Measurements from ENCODE around the gene BMP2K.
A peak's percentile ranks its signal among the peaks of the same experiment; 100 is the strongest.

Gene BMP2K

GRCh38 chr4:78765432-78766006 is 10.6 kb upstream of the BMP2K start:
- DNase-seq = no peak

- DNase-seq = no peak
Measured at GRCh38 chr4:78766026-78766425, 10.1 kb upstream of the BMP2K start.

GRCh38 chr4:78766650-78767049 is 9.5 kb upstream of the BMP2K start:
- DNase-seq = no peak

GRCh38 chr4:78767350-78767749 is 8.8 kb upstream of the BMP2K start:
- no peak for DNase-seq

GRCh38 chr4:78768452-78769180 is 7.5 kb upstream of the BMP2K start:
- DNase-seq = no peak

- DNase-seq = no peak
Measured at GRCh38 chr4:78770091-78770642, 6.0 kb upstream of the BMP2K start.

GRCh38 chr4:78772526-78773091 is 3.5 kb upstream of the BMP2K start:
- no peak for DNase-seq

- no peak for DNase-seq
Measured at GRCh38 chr4:78774417-78774816, 1.7 kb upstream of the BMP2K start.

- peak; percentile 58 for DNase-seq
Measured at GRCh38 chr4:78775303-78776078, 659 bp upstream of the BMP2K start.

GRCh38 chr4:78776729-78777575 is 802 bp downstream of the BMP2K start:
- DNase-seq = peak; percentile 26

GRCh38 chr4:78777576-78777940 is 1.4 kb downstream of the BMP2K start:
- DNase-seq = no peak

GRCh38 chr4:78778530-78778929 is 2.4 kb downstream of the BMP2K start:
- DNase-seq = no peak

GRCh38 chr4:78779280-78779679 is 3.1 kb downstream of the BMP2K start:
- peak; percentile 3 for DNase-seq

- no peak for DNase-seq
Measured at GRCh38 chr4:78780093-78780492, 3.9 kb downstream of the BMP2K start.

- no peak for DNase-seq
Measured at GRCh38 chr4:78781139-78781538, 5.0 kb downstream of the BMP2K start.

GRCh38 chr4:78781924-78782323 is 5.8 kb downstream of the BMP2K start:
- DNase-seq = peak; percentile 24

GRCh38 chr4:78784236-78784865 is 8.2 kb downstream of the BMP2K start:
- no peak for DNase-seq

- no peak for DNase-seq
Measured at GRCh38 chr4:78787392-78788006, 11.3 kb downstream of the BMP2K start.

- DNase-seq = no peak
Measured at GRCh38 chr4:78788007-78788889, 12.1 kb downstream of the BMP2K start.

Data from NCI-H2029 (cell line).